HG03520 (cell line): Measurements from ENCODE around the gene MYO9B.

Experiments
- ATAC-seq: cut with Tn5 transposase; IDR thresholded peaks from one replicate; pipeline ENCODE4 v1.9.1; 2021; ENCODE audit warnings: mild to moderate bottlenecking, moderate library complexity; ENCODE audit not compliant: unreplicated experiment

Gene MYO9B, protein sequence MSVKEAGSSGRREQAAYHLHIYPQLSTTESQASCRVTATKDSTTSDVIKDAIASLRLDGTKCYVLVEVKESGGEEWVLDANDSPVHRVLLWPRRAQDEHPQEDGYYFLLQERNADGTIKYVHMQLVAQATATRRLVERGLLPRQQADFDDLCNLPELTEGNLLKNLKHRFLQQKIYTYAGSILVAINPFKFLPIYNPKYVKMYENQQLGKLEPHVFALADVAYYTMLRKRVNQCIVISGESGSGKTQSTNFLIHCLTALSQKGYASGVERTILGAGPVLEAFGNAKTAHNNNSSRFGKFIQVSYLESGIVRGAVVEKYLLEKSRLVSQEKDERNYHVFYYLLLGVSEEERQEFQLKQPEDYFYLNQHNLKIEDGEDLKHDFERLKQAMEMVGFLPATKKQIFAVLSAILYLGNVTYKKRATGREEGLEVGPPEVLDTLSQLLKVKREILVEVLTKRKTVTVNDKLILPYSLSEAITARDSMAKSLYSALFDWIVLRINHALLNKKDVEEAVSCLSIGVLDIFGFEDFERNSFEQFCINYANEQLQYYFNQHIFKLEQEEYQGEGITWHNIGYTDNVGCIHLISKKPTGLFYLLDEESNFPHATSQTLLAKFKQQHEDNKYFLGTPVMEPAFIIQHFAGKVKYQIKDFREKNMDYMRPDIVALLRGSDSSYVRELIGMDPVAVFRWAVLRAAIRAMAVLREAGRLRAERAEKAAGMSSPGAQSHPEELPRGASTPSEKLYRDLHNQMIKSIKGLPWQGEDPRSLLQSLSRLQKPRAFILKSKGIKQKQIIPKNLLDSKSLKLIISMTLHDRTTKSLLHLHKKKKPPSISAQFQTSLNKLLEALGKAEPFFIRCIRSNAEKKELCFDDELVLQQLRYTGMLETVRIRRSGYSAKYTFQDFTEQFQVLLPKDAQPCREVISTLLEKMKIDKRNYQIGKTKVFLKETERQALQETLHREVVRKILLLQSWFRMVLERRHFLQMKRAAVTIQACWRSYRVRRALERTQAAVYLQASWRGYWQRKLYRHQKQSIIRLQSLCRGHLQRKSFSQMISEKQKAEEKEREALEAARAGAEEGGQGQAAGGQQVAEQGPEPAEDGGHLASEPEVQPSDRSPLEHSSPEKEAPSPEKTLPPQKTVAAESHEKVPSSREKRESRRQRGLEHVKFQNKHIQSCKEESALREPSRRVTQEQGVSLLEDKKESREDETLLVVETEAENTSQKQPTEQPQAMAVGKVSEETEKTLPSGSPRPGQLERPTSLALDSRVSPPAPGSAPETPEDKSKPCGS (N-terminal part only)

DNA sequence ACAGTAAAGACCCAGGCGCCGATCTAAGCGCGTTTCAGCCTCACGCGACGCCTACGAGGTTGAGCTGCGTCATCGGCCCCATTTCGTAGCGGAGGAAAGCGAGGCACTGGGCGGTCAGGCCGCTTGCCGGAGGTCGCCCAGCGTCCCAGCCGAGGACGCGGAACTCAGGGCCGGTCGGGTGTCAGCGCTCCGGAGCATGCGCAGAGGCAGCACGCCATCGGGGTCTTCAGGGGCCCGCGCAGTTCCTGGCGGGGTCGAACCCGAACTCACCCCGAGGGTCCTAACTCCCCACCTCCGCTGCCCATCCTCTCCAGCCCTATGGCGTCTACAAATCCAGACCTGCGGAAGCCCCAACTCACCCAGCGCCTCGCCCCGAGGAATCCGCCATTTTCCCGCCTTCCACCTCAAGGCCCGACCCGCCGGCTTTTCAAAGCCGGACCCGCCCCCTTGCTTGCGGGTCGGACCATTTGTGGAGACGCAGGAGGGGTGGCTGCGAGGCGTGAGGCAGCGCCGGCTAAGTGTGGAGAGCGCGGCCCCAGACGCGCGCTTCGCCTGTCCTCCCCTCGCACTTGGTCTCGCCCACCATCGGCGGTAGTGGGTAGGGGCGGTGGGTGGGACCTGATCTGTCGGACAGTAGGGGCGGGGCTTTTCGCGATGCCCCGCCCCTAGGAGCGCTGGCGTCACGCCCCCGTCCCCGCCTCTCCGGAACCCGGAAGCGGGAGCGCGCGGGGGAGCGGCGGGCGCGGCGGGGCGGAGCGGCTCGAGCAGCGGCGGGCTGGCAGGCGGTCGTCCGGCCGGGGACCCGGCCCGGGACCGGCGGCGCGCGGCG lies at the start of gene MYO9B, which contains the start of gene HAUS8:
MYO9B (plus strand) TSS at position 743 of the 829 bp plus-strand sequence. CDS start 25,941 bp downstream, outside the sequence.
HAUS8 (minus strand) TSS at position 418 of the 829 bp plus-strand sequence; CDS start at position 388, 30 bp downstream.
- peak; percentile 73 for ATAC-seq

DNA sequence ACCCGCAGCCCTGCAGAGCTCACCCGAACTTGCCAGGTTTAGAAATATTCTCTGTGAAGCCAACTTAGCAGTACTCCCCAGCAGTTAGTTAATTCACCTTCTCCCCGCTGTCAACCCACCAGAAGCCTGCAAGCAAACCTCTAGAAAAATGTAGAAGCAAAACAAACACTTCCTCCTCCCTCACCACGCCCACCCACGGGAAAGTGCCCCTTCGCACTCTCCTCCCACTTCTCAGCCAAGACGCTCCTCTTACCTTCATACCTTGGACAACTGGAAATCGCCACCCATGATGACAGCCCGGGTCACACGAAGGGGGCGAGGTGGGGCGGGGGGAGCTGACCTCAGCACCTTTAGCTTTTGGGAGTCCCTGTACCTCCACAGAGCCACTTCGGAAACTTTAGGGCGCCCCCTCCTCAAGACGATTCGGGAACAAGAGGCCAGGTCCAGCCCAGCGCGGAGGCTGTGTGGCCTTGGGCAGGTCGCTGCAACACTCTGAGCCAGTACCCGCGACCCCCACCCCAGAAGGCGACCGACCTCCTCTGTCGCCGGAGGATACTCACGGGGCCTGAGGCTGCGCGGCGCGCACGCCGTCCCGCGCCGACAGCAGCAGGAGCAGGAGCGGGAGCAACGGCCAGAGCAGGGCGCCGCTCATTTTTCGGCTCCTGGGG lies 49.5 kb upstream of the MYO9B start:
- ATAC-seq: no peak

DNA sequence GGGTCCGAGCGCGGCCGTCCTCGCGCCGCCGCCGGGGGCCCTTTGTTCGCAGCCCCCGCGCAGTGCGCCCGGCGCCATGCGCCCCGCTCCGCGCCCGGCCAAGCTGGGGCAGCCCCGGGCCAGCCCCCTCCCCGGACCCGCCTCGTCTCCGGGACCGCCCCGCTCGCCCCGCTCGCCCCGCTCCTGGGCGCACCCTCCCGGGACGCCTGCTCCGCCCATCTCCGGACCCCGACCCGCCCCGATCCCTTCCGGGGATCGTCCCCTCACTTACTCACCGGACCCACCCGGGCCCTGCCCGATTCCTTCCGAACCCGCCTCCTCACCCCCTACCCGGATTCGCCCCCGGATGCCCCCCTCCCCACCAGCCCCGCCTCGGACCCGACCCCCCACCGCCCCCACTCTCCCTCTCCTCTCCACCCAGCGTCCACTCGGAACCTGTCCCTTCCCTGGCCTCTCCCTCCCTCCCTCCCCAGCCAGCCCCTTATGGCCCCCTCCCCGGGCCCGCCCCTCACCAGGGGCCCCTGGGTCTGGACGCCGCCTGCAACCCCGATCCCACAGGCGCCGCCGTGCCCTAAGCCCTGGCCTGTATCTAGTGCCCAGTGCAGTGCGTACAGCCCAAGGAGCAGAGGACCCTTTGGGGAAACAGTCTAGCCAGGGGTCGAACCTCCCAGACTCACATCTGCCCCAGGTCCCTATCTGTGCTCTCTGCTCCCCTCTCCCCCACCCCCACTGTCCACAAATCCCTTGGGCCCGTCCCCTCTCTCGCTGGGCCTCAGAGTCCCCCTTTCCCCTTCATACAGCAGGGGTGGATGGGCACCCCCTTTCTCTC lies 48.7 kb upstream of the MYO9B start, which contains the start of gene CPAMD8:
CPAMD8 (minus strand) TSS at position 105 of the 829 bp plus-strand sequence. CDS start 168 bp downstream, outside the sequence.
- no peak for ATAC-seq

DNA sequence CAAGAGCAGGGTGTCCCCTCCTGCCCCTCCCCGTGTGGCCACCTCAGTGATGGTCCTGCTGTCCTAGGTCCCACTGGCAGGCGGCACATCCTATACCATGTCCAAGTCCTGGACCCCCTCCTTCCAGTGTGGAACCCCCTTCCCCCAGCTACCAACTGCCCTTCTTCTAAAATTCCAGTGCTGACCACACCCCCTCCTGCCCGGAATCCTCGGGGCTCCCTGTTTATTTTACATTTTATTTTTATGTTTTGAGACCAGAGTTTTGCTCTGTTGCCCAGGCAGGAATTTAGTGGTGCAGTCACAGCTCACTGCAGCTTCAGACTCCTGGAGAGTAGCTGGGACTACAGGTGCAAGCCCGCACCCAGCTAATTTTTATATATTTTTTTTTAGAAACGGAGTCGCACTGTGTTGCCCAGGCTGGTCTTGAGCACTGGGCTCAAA lies 48.0 kb upstream of the MYO9B start:
- no peak for ATAC-seq

DNA sequence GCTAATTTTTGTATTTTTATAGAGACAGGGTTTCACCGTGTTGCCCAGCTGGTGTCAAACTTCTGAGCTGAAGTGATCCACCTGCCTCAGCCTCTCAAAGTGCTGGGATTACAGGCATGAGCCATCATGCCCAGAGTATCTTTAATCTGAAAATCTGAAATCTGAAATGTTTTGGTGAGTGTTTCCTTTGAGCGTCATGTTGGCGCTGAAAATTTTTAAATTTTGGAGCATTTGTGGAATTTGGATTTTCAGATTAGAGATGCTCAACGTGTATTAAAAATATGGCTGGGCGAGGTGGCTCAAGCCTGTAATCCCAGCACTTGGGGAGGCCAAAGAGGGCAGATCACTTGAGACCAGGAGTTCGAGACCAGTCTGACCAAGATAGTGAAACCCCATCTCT lies 43.8 kb upstream of the MYO9B start:
- no peak for ATAC-seq

DNA sequence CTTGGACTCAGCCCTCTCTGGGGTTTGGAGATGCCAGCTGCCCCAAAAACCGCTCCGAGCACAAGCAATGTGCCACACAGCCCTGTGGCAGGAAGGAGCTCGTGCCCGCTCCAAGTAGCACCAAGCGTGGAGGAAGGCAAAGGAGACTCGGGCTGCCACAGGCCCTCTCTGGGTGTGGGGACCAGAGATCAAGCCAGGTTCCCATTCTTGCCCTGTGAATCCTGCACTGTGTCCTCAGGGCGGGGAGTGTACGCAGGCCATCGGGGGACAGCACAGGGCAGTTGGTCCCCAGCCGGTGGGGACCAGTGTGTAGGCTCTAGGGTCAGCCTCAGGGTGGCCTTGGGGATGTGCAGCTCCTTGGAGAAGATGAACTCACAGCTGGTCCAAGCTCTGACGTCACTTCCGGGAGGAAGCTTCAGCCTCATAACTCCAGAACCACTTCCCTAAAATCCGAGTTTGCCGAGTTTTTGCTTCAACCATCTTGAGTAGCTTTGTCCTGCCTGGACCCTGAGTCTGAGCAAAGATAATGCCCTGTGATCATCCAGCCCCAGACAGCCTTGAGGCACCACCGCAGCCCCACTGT lies 39.6 kb upstream of the MYO9B start:
- no peak for ATAC-seq

DNA sequence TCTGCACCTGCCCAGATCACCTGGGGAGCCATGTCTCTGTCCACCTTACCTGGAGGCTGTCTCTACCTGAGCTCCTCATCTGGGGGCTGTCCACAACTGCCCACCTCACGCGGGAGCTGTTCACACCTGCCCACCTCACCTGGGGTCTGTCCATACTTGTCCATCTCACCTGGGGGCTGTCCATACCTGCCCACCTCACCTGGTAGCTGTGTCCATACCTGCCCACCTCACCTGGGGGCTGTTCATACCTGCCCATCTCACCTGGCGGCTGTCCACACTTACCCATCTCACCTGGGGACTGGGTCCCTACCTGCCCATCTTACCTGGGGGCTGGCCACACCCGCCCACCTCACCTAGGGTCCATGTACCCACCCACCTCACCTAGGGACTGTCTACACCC lies 38.9 kb upstream of the MYO9B start:
- ATAC-seq: no peak

DNA sequence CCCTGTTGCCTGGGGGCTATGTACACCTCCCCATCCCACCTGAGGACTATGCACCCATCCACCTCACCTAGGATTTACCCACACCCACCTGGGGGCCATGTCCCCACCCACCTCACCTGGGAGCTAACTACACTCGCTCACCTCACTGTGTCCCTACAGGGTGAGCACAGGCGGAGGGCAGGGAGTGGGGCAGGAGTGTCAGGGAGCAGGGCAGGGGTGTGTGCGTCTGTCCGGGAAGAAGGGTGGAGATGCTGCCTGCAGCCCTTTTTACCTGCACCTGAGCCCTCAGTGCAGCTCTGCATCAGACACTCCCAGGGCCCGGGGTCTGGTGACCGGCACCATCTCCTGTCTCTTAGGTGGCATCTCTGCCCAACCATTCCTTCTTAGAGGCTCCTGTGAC lies 38.4 kb upstream of the MYO9B start:
- no peak for ATAC-seq

DNA sequence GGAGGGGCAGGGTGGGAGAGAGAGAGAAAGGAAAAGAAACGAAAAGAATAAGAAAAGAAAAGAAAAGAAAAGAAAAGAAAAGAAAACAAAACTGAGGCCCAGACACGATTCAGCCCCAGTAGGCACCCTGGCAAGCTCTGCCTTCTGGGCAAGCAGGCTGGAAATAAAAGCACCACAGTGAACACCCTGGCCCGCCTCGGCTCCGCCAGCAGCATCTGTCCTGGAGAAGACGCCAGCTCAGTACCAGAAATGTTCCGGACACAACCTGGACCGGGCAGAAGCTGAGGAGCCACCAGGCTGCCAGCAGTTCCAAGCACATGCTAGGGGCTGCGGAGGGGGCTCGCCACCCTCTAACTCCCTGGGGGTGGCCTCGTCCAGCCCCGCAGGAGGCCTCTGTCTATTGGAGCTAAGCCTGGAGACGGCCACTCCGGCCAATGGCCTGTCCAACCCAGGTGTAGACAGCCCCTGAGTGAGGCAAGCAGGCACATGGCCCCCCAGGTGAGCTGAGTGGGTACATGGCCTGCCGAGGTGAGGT lies 37.5 kb upstream of the MYO9B start:
- ATAC-seq: no peak

DNA sequence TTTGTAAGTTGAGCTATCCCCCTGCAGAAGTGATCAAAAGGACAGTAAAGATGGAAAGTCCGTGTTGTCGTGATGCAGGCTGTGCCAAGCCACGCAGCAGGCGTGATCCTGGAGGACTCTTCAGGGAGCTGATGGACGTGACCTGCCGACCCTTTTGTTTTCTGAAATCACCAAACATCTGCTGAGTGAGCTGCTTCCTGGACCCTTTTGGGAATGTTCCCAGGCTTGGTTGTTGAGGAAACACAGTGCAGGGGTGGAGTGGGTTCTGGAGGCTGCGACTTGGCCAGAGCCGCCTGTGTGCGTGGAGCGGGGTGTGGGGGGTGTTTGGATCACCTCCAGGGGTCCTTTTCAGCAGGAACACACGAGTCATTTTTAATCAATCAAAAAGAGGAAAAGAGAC lies 33.6 kb upstream of the MYO9B start:
- no peak for ATAC-seq

DNA sequence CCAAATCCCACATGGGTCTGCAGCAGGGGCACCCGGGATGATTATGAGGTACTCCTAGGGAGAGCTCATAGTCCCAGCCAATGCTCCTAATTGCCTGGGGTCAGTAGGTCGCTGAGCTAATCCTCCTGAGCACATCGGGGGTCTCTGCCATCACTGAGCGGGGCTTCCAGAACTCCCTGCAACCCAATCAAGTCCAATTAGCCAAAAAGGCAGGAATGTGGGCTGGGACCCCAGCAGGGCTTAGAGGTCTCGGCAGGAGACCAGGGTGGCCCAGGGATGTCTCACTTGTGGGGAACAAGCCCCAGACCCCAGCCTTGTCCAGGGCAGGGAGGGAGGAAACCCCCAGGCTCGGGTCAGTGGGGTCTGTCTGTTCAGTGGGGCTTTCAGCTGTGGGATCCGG lies 31.8 kb upstream of the MYO9B start:
- ATAC-seq: no peak

DNA sequence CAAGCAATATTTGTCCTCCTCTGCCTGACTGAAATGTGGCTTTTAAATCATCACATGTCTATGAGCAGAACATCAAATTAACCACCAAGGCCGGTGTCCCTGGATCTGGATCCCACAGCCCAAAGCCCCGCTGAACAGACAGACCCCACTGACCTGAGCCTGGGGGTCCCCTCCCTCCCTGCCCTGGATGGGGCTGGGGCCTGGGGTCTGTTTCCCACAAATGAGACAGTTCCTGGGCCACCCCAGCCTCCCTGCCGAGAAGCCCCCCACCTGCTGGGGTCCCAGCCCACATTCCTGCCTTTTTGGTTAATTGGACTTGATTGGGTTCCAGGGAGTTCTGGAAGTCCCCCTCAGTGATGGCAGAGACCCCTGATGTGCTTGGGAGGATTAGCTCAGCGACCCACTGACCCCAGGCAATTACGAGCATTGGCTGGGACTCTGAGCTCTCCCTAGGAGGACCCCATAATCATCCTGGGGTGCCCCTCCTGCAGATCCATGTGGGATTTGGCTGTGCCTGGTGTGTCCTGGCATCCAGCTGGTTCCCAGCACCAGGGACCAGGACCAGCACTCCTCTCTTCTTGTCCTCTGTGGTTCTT lies 29.6 kb upstream of the MYO9B start:
- no peak for ATAC-seq

DNA sequence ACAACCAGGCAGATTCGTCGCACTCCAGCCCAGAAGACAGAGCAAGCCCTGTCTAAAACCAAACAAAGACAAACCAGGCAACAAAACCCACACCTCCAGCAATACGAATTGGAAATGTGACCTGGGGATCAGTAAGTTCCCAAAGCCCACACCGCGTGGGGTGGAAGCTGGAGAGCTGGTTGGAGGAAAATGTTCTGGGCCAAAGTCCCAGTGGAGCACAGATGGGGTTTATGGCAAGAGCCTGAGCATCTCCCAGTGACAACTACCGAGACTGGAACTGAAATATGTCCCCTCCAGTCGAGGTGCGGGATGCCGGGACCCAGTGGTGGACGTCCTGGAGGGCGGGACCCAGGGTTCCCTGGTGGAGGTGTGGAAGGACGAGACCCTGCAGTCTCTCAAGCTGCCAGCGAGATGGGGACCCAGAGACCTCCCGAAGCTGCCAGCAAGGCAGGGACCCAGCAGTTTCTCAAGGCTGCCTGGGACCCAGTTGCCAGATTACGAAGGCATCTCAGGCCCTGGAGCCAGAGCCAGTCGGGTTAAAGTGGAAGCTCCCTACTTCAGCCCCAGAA lies 26.6 kb upstream of the MYO9B start:
- no peak for ATAC-seq

DNA sequence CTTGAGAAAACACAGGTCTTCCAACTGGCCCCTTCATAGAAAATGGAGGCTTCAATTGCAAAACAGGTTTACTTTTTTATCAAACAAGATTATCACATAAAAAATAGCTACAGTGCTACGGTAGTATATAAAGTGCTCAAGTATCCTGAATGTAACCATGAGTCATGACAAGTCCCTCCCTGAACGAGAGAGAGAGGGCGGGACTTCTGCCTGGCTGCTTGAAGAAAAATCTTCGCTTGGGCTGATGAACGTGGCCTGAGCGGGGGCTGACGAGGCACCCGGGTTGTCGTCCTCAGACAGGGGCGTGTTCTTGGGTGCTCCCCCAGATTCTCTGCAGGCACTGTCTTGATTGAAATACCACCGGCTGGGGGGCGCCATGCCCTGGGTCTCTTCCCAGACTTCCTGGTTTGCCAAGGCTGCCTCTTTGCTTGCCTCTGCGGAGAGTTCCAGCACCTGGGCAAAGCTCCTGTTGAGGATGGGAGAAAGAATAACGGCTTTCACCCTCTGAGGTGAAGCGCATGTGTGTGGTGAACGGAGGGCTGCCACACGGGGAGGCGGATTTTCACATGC lies 25.8 kb upstream of the MYO9B start:
- no peak for ATAC-seq

DNA sequence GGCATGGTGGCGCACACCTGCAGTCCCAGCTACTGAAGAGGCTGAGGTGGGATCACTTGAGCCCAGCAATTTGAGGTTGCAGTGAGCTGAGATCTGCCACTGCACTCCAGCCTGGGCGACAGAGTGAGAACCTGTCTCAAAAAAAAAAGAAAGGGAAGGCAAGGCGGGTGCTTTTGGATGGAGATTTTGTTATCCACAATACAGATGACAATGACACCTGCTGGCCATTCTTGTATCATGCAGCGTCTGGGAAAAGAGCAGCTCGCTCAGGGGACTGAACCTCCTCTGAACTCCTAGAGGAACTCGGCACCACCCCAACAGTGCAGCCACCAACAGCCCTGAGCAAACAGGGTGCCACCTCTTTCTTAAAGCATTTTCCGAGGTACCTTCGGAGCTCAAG lies 23.1 kb upstream of the MYO9B start:
- ATAC-seq: no peak

DNA sequence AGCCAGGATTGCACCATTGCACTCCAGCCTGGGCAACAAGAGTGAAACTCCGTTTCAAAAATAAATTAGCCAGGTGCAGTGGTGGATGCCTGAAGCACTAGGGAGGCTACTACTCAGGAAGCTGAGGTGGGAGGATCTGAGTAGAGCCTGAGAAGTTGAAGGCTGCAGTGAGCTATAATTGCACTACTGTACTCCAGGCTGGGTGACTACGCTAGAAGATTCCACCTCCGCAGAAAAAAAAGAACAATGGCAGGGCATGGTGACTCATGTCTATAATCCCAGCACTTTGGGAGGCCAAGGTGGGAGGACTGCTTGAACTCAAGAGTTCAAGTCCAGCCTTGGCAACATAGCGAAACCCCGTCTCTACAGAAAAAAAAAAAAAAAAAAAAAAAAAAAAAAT lies 20.8 kb upstream of the MYO9B start:
- ATAC-seq: no peak

DNA sequence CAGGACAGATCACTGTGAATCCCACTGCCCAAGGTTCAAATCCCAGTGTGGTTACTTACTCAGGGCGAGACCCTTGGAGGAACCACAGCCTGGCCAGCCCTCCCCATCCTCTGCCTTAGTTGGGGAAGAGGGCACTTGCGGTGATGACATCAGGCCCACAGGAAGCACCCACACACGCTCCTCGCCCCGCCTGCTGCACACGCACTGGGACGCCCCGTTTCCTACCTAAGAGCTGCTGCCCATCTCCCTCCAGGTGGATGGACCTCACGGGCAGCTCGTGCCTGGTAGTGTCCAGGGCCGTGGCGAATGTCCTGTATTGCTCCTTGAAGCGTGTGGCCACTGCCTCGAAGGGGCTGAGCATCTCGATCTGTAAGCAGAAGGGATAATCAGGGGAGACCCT lies 19.9 kb upstream of the MYO9B start:
- no peak for ATAC-seq
